Measurements from ENCODE around the gene TUBB2B. TPM values are rescaled to one million over a fixed set of nuclear protein-coding genes. Genes with fewer than 3 reads are reported as not detected.
"Not testable (repeated sequence)": the region's sequence is repeated elsewhere in the genome, so short reads cannot be mapped to it uniquely, and the experiment has no call there.

The TUBB2B gene
- total RNA-seq, 4 donors from 2014 or later, result 2.4 to 7.4 (median 4.5) TPM

- Histone ChIP-seq H3K9me3 (no peaks in the 10 kb centered on the region), H3K27ac (no peak overlapping the region), H3K4me3 (no peak overlapping the region), H3K27me3 (no peaks in the 10 kb centered on the region), H3K36me3 (no peaks in the 10 kb centered on the region), H3K4me1 (no peaks in the 10 kb centered on the region)
- no peak for TF ChIP-seq POLR2A (IDR thresholded peaks at IDR 0.05)
- no peak for TF ChIP-seq CTCF (IDR thresholded peaks at IDR 0.05)
- DNase-seq, result no peak
Measured at GRCh38 chr6:3199382-3199781, 28.1 kb downstream of the TUBB2B start.

- H3K36me3 ChIP-seq, H3K9me3 ChIP-seq, H3K4me3 ChIP-seq: not testable (repeated sequence)
Measured at GRCh38 chr6:3197734-3198133, 29.7 kb downstream of the TUBB2B start.

GRCh38 chr6:3196770-3197169 lies 30.7 kb downstream of the TUBB2B start:
- no peaks in the 10 kb centered on the region for H3K27me3 ChIP-seq
- H3K36me3 ChIP-seq, result no peaks in the 10 kb centered on the region
- H3K4me1 ChIP-seq, result no peaks in the 10 kb centered on the region
- DNase-seq, result no peak
- no peak overlapping the region for H3K27ac ChIP-seq
- H3K9me3 ChIP-seq, result no peaks in the 10 kb centered on the region
- H3K4me3 ChIP-seq, result no peak overlapping the region
- TF ChIP-seq POLR2A (IDR thresholded peaks at IDR 0.05) (no peak), CTCF (IDR thresholded peaks at IDR 0.05) (no peak)

More at GRCh38 chr6:3197734-3198133, 29.7 kb downstream of the TUBB2B start:
- not testable (repeated sequence) for H3K27me3 ChIP-seq, H3K27ac ChIP-seq, H3K4me1 ChIP-seq, DNase-seq

GRCh38 chr6:3195695-3196497 lies 31.6 kb downstream of the TUBB2B start:
- Histone ChIP-seq H3K27ac (no peak overlapping the region), H3K27me3 (no peaks in the 10 kb centered on the region), H3K4me1 (no peaks in the 10 kb centered on the region), H3K9me3 (no peaks in the 10 kb centered on the region), H3K4me3 (no peak overlapping the region), H3K36me3 (no peaks in the 10 kb centered on the region)
- TF ChIP-seq CTCF (IDR thresholded peaks at IDR 0.05) (peak in 1 of 6 experiments; percentile 33), POLR2A (IDR thresholded peaks at IDR 0.05) (no peak)
- no peak for DNase-seq

- no peaks in the 10 kb centered on the region for H3K4me1 ChIP-seq
- H3K27ac ChIP-seq, result no peak overlapping the region
- no peaks in the 10 kb centered on the region for H3K27me3 ChIP-seq
- H3K36me3 ChIP-seq, result no peaks in the 10 kb centered on the region
- DNase-seq, result no peak
- H3K4me3 ChIP-seq, result no peak overlapping the region
- TF ChIP-seq POLR2A (IDR thresholded peaks at IDR 0.05), result no peak
- TF ChIP-seq CTCF (IDR thresholded peaks at IDR 0.05), result no peak
- no peaks in the 10 kb centered on the region for H3K9me3 ChIP-seq
Measured at GRCh38 chr6:3195420-3195694, 32.1 kb downstream of the TUBB2B start.

- Histone ChIP-seq H3K27ac (no peak overlapping the region), H3K4me3 (no peak overlapping the region)
- TF ChIP-seq POLR2A (IDR thresholded peaks at IDR 0.05) (no peak), CTCF (IDR thresholded peaks at IDR 0.05) (no peak)
Measured at GRCh38 chr6:3194535-3195419, 32.7 kb downstream of the TUBB2B start.

More at GRCh38 chr6:3194535-3195419, 32.7 kb downstream of the TUBB2B start:
- Histone ChIP-seq H3K27me3 (no peaks in the 10 kb centered on the region), H3K9me3 (no peaks in the 10 kb centered on the region), H3K36me3 (no peaks in the 10 kb centered on the region), H3K4me1 (no peaks in the 10 kb centered on the region)
- DNase-seq, result no peak
